HUES6 (cell line): ENCODE data around the gene ZNF585A.
"Not testable (repeated sequence)": the region's sequence is repeated elsewhere in the genome, so short reads cannot be mapped to it uniquely, and the experiment has no call there.

Experiments used
- H3K27ac ChIP-seq: 2 replicates; pipeline ENCODE4 v1.7.0; 2013; ENCODE audit warnings: low read depth, mild to moderate bottlenecking, low read length, inconsistent platforms
- H3K27me3 ChIP-seq: 2 replicates; pipeline ENCODE4 v1.6.1; 2013; ENCODE audit warnings: low read length; ENCODE audit not compliant: control insufficient read depth, insufficient read depth
- H3K36me3 ChIP-seq: 2 replicates; pipeline ENCODE4 v1.6.1; 2013; ENCODE audit warnings: low read length; ENCODE audit not compliant: control insufficient read depth, insufficient read depth
- H3K4me1 ChIP-seq: 2 replicates; pipeline ENCODE4 v1.6.1; 2013; ENCODE audit warnings: low read length; ENCODE audit not compliant: control insufficient read depth, insufficient read depth
- H3K4me3 ChIP-seq: 2 replicates; pipeline ENCODE4 v1.5.1; 2013; ENCODE audit warnings: low read depth, low read length
- H3K9ac ChIP-seq: one replicate; pipeline ENCODE4 v1.6.1; 2013; ENCODE audit warnings: mild to moderate bottlenecking, low read length
- H3K9me3 ChIP-seq: 2 replicates; pipeline ENCODE4 v1.6.1; 2013; ENCODE audit warnings: low read depth, low read length; ENCODE audit not compliant: control insufficient read depth, insufficient read depth

Gene ZNF585A

DNA sequence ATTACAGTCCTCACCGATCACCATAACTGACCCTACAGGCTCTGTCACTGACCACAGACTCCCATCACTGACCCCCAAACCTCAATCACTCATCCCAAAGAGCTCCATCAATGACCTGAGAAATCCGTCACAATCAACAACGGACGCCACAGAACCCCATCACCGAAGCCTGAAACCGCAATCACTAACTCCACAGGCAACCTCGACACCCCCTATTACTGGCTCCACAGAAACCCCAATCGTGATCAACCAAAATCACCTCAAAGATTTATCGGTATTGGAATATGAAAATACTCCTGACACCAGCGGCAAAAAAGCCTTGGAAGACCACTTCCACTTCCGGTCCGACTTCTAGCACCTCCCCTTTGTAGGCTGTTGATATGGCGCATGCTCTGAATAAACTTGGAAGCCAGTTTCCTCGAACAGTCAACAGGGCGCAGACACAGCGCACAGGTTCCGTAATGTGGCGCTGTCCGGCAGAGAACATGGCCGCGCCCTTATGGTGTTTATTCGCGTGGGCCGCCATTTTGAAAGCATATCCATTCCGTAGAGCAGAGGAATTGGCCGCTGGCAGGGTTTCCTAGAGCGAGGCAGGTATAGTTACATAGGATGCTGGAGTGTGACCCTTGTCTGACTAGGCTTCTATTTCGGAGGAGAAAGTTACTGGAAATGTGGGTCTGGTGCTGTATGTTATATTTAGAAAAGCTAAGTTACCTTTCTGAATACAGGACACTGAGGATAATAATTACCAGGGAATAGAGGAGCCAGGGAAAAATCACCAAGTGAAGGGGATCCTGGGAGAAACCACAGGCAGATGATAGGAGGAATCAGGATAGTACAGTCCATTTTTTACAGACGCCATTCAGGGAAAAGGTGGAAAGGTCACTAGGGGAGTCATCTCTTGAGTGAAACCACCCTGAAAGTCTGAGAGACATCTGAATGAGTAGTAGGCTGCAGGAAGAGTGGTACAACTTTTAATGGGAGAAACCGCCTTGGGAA is at the start of gene ZNF585A:
TSS of gene ZNF585A (minus strand) at position 328 of the 999 bp plus-strand sequence. CDS start 2,785 bp downstream, outside the sequence.
- H3K9ac ChIP-seq: peak within 1 kb of the TSS; percentile 67
- peaks cover 17% of the 10 kb centered on the region; the same call in 1 of the 2 replicates for H3K9me3 ChIP-seq
- peak within 1 kb of the TSS; percentile 96 for H3K4me3 ChIP-seq
- H3K27ac ChIP-seq: no peak within 1 kb of the TSS
- H3K4me1 ChIP-seq: no peaks in the 10 kb centered on the region
- no peaks in the 10 kb centered on the region for H3K27me3 ChIP-seq
- peaks cover 24% of the 10 kb centered on the region for H3K36me3 ChIP-seq

DNA sequence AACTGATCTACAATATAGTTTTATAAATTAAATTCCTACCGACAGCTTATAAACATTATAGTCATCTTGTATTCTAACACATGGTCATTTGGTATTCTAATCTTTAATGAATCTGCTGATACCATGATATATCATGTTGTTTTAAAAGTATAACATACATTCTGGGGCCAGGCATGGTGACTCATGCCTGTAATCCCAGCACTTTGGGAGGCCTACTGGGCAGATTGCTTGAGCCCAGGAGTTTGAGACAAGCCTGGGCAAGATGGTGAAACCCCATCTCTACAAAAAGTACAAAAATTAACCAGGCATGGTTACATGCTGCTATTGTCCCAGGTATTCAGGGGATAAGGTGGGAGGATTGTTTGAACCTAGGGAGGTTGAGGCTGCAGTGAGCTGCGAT is 48.6 kb upstream of the ZNF585A start:
- Histone ChIP-seq H3K9ac (no peak overlapping the region), H3K4me3 (no peak overlapping the region), H3K36me3 (peaks cover 12% of the 10 kb centered on the region), H3K27ac (no peak overlapping the region), H3K9me3 (peaks cover under 1% of the 10 kb centered on the region; the same call in 1 of the 2 replicates), H3K4me1 (peaks cover 5% of the 10 kb centered on the region; the same call in 1 of the 2 replicates), H3K27me3 (no peaks in the 10 kb centered on the region)

DNA sequence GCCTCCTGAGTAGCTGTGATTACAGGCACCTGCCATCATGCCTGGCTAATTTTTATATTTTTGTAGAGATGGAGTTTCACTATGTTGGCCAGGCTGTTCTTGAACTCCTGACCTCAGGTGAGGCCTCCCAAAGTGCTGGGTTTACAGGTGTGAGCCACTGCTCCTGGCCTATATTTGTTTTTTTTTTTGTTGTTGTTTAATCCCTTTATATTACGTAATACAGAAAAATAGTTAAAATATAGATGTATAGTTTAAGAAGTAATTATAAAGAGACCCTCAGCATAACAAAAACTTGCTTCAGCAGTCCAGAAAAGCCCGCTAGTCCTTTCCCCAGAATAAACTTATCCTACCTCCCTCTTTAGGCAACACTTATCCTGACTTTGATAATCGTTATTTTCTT is 47.9 kb upstream of the ZNF585A start:
- Histone ChIP-seq H3K4me3 (no peak overlapping the region), H3K9me3 (no peaks in the 10 kb centered on the region), H3K27me3 (no peaks in the 10 kb centered on the region), H3K36me3 (peaks cover 6% of the 10 kb centered on the region), H3K27ac (no peak overlapping the region), H3K9ac (no peak overlapping the region), H3K4me1 (peaks cover 5% of the 10 kb centered on the region; the same call in 1 of the 2 replicates)

- peak overlapping the region; percentile 93 for H3K4me3 ChIP-seq
- H3K9me3 ChIP-seq: no peaks in the 10 kb centered on the region
- H3K9ac ChIP-seq: peak overlapping the region; percentile 89
- H3K36me3 ChIP-seq: 0 out of 2 replicates have a peak, but pooled peaks cover 2% of the 10 kb centered on the region
- H3K27me3 ChIP-seq: no peaks in the 10 kb centered on the region
- peaks cover 5% of the 10 kb centered on the region; the same call in 1 of the 2 replicates for H3K4me1 ChIP-seq
- H3K27ac ChIP-seq: 0 out of 2 replicates have a peak overlapping the region, but pooled peaks have one; percentile 89
Observed at GRCh38 chr19:37218592-37218935, 46.1 kb upstream of the ZNF585A start.

GRCh38 chr19:37217775-37218591 is 45.5 kb upstream of the ZNF585A start, which contains the start of gene ZNF383:
ZNF383 (plus strand) TSS chr19:37218214; CDS start chr19:37230454, 12,240 bp downstream.
- Histone ChIP-seq H3K4me3 (peak within 1 kb of the TSS; percentile 93), H3K27me3 (no peaks in the 10 kb centered on the region), H3K4me1 (peaks cover 5% of the 10 kb centered on the region; the same call in 1 of the 2 replicates), H3K9me3 (no peaks in the 10 kb centered on the region), H3K27ac (peak within 1 kb of the TSS; percentile 89), H3K36me3 (0 out of 2 replicates have a peak, but pooled peaks cover 2% of the 10 kb centered on the region), H3K9ac (peak within 1 kb of the TSS; percentile 89)

- peaks cover 5% of the 10 kb centered on the region; the same call in 1 of the 2 replicates for H3K4me1 ChIP-seq
- H3K4me3 ChIP-seq: peak overlapping the region; percentile 93
- 0 out of 2 replicates have a peak, but pooled peaks cover 2% of the 10 kb centered on the region for H3K36me3 ChIP-seq
Observed at GRCh38 chr19:37217480-37217774, 44.9 kb upstream of the ZNF585A start.

GRCh38 chr19:37197768-37198167 is 25.3 kb upstream of the ZNF585A start:
- peaks cover 11% of the 10 kb centered on the region for H3K36me3 ChIP-seq
- no peaks in the 10 kb centered on the region for H3K9me3 ChIP-seq
- no peaks in the 10 kb centered on the region for H3K4me1 ChIP-seq
- H3K4me3 ChIP-seq: no peak overlapping the region
- H3K27me3 ChIP-seq: no peaks in the 10 kb centered on the region
- no peak overlapping the region for H3K9ac ChIP-seq
- no peak overlapping the region for H3K27ac ChIP-seq

More at GRCh38 chr19:37217480-37217774, 44.9 kb upstream of the ZNF585A start:
- Histone ChIP-seq H3K27ac (0 out of 2 replicates have a peak overlapping the region, but pooled peaks have one; percentile 89), H3K27me3 (no peaks in the 10 kb centered on the region), H3K9ac (peak overlapping the region; percentile 89), H3K9me3 (no peaks in the 10 kb centered on the region)

GRCh38 chr19:37197115-37197514 is 24.6 kb upstream of the ZNF585A start:
- peaks cover 11% of the 10 kb centered on the region for H3K36me3 ChIP-seq
- not testable (repeated sequence) for H3K27me3 ChIP-seq, H3K9ac ChIP-seq, H3K27ac ChIP-seq, H3K9me3 ChIP-seq, H3K4me3 ChIP-seq, H3K4me1 ChIP-seq

GRCh38 chr19:37195248-37195647 is 22.8 kb upstream of the ZNF585A start:
- H3K4me1 ChIP-seq, H3K9ac ChIP-seq, H3K9me3 ChIP-seq, H3K27me3 ChIP-seq, H3K27ac ChIP-seq, H3K4me3 ChIP-seq: not testable (repeated sequence)
- H3K36me3 ChIP-seq: peaks cover 11% of the 10 kb centered on the region

DNA sequence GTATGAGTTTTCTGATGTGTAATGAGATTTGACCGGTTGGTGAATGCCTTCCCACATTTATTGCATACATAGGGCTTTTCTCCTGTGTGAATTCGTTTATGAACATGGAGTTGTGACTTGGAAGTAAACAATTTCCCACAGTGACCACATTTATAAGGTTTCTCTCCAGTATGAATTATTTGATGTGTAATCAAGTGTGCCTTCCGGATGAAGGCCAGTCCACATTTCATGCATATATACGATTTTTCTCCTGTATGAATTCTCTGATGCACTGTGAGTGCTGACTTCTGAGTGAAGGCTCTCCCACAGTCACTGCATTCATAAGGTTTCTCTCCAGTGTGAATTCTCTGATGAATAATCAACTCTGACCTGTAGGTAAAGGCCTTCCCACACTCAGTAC is 13.6 kb upstream of the ZNF585A start:
- not testable (repeated sequence) for H3K9ac ChIP-seq, H3K27ac ChIP-seq, H3K4me1 ChIP-seq, H3K4me3 ChIP-seq, H3K27me3 ChIP-seq
- peaks cover 32% of the 10 kb centered on the region for H3K36me3 ChIP-seq
- H3K9me3 ChIP-seq: peaks cover 42% of the 10 kb centered on the region
